Endothelial cell of umbilical vein (primary cell): ENCODE measurements around the gene GOLGA8H.
"Not testable (repeated sequence)": the region's sequence is repeated elsewhere in the genome, so short reads cannot be mapped to it uniquely, and the experiment has no call there.

Experiments used
- CTCF ChIP-seq, 2 donors: IDR thresholded peaks; 1 replicate in 1 of 2; 2 replicates in 1 of 2; pipeline ENCODE4 v1.5.1; 2011; ENCODE audit warnings: low read length in 2 of 2, mild to moderate bottlenecking in 2 of 2, moderate library complexity in 2 of 2, control low read depth in 1 of 2, inconsistent platforms in 1 of 2, low read depth in 1 of 2; ENCODE audit not compliant: insufficient read depth in 1 of 2; ENCODE audit errors: extremely low read depth in 1 of 2
- EZH2 ChIP-seq: IDR thresholded peaks from 2 replicates; pipeline ENCODE4 v1.6.1; 2012; ENCODE audit warnings: borderline replicate concordance, low read depth, mild to moderate bottlenecking, moderate library complexity, low read length, inconsistent platforms; ENCODE audit not compliant: severe bottlenecking
- MAX ChIP-seq: IDR thresholded peaks from 2 replicates; pipeline ENCODE4 v1.6.1; 2011; ENCODE audit not compliant: insufficient read depth, insufficient read length
- POLR2A ChIP-seq: IDR thresholded peaks from 2 replicates; pipeline ENCODE4 v1.6.1; 2012; ENCODE audit warnings: low read depth, mild to moderate bottlenecking, control low read depth, low read length
- POLR2AphosphoS5 ChIP-seq: IDR thresholded peaks from 2 replicates; pipeline ENCODE4 v1.6.1; 2012; ENCODE audit warnings: low read depth, mild to moderate bottlenecking, control low read depth, low read length, moderate library complexity; ENCODE audit not compliant: insufficient read depth

- TF ChIP-seq CTCF (IDR thresholded peaks at IDR 0.05; ENCODE audit: extremely low read depth in 1 of 2, insufficient read depth in 1 of 2, low read depth in 1 of 2, low read length in 2 of 2); POLR2AphosphoS5; EZH2; MAX; POLR2A: not testable (repeated sequence)
Observed at GRCh38 chr15:30626632-30627031, 22.8 kb downstream of the GOLGA8H start.
